Right cardiac atrium (tissue), 5 donors: ENCODE measurements around the gene DDX39B. TPM values are rescaled to one million over a fixed set of nuclear protein-coding genes. Genes with fewer than 3 reads are reported as not detected.
A peak's percentile ranks its signal among the peaks of the same experiment; 100 is the strongest.
"Not testable (repeated sequence)": the region's sequence is repeated elsewhere in the genome, so short reads cannot be mapped to it uniquely, and the experiment has no call there.

ENCODE experiments used
- ATAC-seq, 2 donors: fragments of 200-7000 bp; cut with Tn5 transposase; one replicate each; pipeline versions ENCODE4 v1.8.0 to v1.9.1; 2020; ENCODE audit warnings: moderate library complexity in 2 of 2, mild to moderate bottlenecking in 1 of 2
- DNase-seq, 3 donors: peaks; one replicate each; pipeline ENCODE4 v3.0.0-alpha.2; 2020
- H3K27ac ChIP-seq: one replicate; pipeline ENCODE4 v1.5.1; 2013; ENCODE audit warnings: mild to moderate bottlenecking, low read length, control low read depth, moderate library complexity
- H3K27me3 ChIP-seq: one replicate; pipeline ENCODE4 v1.6.1; 2013; ENCODE audit not compliant: control insufficient read depth, insufficient read depth
- H3K4me1 ChIP-seq: one replicate; pipeline ENCODE4 v1.6.1; 2013; ENCODE audit warnings: low read length; ENCODE audit not compliant: control insufficient read depth, insufficient read depth
- H3K4me3 ChIP-seq: one replicate; pipeline ENCODE4 v1.5.1; 2013; ENCODE audit warnings: low read length, control low read depth
- H3K9me3 ChIP-seq: one replicate; pipeline ENCODE4 v1.6.1; 2013; ENCODE audit warnings: low read length; ENCODE audit not compliant: control insufficient read depth
- WGBS: extraction: QIAGEN DNeasy Blood & Tissue Kit; methylation state at CpG from one replicate; pipeline ENCODE4 v1.1.7; 2013; 5-methylcytosine and 5-hydroxymethylcytosine counted together
- intact Hi-C, 4 donors: fragments of 100-400 bp; cut with DNase I; formaldehyde crosslinking; loops; one replicate each; pipeline versions ENCODE4 v1.11.0 to v1.14.0; 2022 to 2023
- polyA plus RNA-seq: library from polyadenylated mRNA; stranded (reverse); fragments of 200-250 nt; gene quantifications from one replicate; pipeline ENCODE4 v1.2.3, GENCODE V29; 2013
- total RNA-seq, 4 donors: library from RNA; stranded (reverse); fragmentation: NEBNext Ultra II Directional; extraction: Animal tissue kit (Norgen Biotek cat#: 25700); gene quantifications; one replicate each; pipeline ENCODE4 v1.2.1, GENCODE V29; 2021
- donor health status: healthy with polysubstance abuse.
- donor health status: DM: no; HTN: yes; CAD: no.
- donor health status: DM: no; HTN: no; CAD: no.
- donor health status: DM: no; HTN: yes; CAD: no; lungs with severe emphysema.
- donor health status: DM: yes; HTN: yes; CAD: no.

Gene DDX39B
- total and polyA plus RNA-seq, 5 donors = 145 to 235 (median 202) TPM

DNA sequence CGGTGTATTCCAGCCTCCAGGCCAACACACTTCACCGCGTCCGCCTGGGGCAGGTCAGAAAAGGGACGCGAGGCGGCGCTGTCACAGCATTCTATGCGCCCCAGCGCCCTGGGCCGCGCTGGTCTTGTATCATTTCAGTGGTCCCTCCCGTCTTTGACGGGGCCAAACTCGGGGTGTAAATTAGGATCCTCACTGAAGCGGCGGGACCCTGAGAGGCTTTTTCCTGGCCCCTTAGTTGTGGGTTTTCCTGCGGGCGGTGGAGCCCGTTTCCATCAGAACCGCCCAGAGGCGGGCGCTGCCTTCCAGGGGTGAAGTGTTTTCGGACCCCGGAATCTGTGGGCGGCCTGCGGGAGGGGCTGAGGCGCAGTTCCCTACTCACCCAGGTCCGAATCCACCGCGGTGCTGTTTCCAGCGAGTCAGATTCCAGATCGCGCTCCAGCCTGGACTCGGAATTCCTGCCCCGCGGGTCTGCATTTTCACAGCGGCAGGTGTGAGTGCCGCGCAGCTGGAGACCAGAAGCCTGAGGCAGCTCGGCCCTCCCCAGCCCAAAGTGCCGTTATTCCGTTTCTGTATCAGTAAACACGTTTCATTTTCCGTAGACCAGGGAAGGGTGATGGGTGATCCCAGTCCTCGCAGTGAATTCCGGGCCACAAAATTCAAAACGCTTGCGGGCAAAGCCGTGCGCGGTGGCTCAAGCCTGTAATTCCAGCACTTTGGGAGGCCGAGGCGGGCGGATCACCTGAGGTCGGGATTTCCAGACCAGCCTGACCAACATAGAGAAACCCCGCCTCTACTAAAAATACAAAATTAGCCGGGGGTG, 47.7 kb downstream of the DDX39B start:
- Histone ChIP-seq H3K27me3 (no peaks in the 10 kb centered on the region), H3K4me3 (peak overlapping the region; percentile 83), H3K4me1 (no peaks in the 10 kb centered on the region), H3K9me3 (no peaks in the 10 kb centered on the region), H3K27ac (peak overlapping the region; percentile 87)
- intact Hi-C loops = loop anchor here in 1 of 4 donors (5.0 kb wide), 1 partner anchor 38 kb away; no protein-coding TSS in a partner anchor
- peak; percentile 84 to 88 for ATAC-seq
- WGBS = under 1% methylated on average over 58 of the region's 58 CpGs
- DNase-seq = peak; percentile 82 to 94 (median 92)

GRCh38 chr6:31493550-31493874, 48.3 kb downstream of the DDX39B start:
- not testable (repeated sequence) for H3K27me3 ChIP-seq, DNase-seq, ATAC-seq, H3K4me1 ChIP-seq, H3K4me3 ChIP-seq, H3K27ac ChIP-seq, H3K9me3 ChIP-seq
- under 1% methylated on average over 2 of the region's 2 CpGs for WGBS
- intact Hi-C loops = loop anchor here in 1 of 4 donors (5.0 kb wide), 1 partner anchor 39 kb away; no protein-coding TSS in a partner anchor

GRCh38 chr6:31490115-31490873, 51.5 kb downstream of the DDX39B start:
- Histone ChIP-seq H3K4me3 (no peak overlapping the region), H3K27me3 (no peaks in the 10 kb centered on the region), H3K4me1 (no peaks in the 10 kb centered on the region), H3K27ac (no peak overlapping the region), H3K9me3 (no peaks in the 10 kb centered on the region)
- DNase-seq (no peak), ATAC-seq (no peak)
- intact Hi-C loops = loop anchor here in 1 of 4 donors (5.0 kb wide), 1 partner anchor 42 kb away; no protein-coding TSS in a partner anchor
- 52% methylated on average over 16 of the region's 16 CpGs for WGBS

- H3K4me3 ChIP-seq = no peak overlapping the region
- no peak overlapping the region for H3K27ac ChIP-seq
- no peaks in the 10 kb centered on the region for H3K9me3 ChIP-seq
- H3K27me3 ChIP-seq = no peaks in the 10 kb centered on the region
- 83% methylated on average over 4 of the region's 4 CpGs for WGBS
- DNase-seq (no peak), ATAC-seq (no peak)
- intact Hi-C loops = no loop called here
- H3K4me1 ChIP-seq = no peaks in the 10 kb centered on the region
Measured at GRCh38 chr6:31489086-31489485, 52.7 kb downstream of the DDX39B start.

- H3K27me3 ChIP-seq, intact Hi-C loops, DNase-seq, H3K27ac ChIP-seq, H3K4me3 ChIP-seq, H3K4me1 ChIP-seq, H3K9me3 ChIP-seq, ATAC-seq: not testable (repeated sequence)
- WGBS = 85% methylated on average over 6 of the region's 6 CpGs
Measured at GRCh38 chr6:31487674-31488073, 54.1 kb downstream of the DDX39B start.

GRCh38 chr6:31486065-31486837, 55.6 kb downstream of the DDX39B start:
- H3K9me3 ChIP-seq, H3K4me1 ChIP-seq, H3K4me3 ChIP-seq, DNase-seq, H3K27ac ChIP-seq, H3K27me3 ChIP-seq, intact Hi-C loops: not testable (repeated sequence)
- ATAC-seq = peak in 1 of 2 donors; percentile 46
- WGBS = no CpG with 5 or more reads among the region's 9 CpGs

DNA sequence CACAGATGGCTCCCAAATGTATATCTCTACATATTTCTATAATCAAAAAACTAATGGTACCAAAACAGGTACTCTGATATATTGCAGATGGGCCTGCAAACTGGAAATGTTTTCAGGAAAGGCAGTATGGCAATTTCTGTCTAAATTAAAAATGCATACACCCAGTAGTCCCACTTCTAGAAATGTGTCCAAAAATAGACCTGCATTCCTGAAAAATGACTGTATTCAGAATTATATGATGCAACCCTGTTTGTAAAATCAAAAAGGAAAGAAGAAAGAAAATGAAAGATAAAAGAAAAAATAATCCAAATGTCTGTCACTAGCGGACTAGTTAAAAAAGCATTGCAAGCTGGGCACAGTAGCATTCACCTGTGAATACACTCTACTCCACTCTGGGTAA, 56.7 kb downstream of the DDX39B start:
- H3K27me3 ChIP-seq = no peaks in the 10 kb centered on the region
- no peak for DNase-seq
- H3K9me3 ChIP-seq = no peaks in the 10 kb centered on the region
- no peak for ATAC-seq
- H3K4me3 ChIP-seq = no peak overlapping the region
- no peaks in the 10 kb centered on the region for H3K4me1 ChIP-seq
- WGBS = 92% methylated on average over 1 of the region's 1 CpG
- no peak overlapping the region for H3K27ac ChIP-seq
- intact Hi-C loops = no loop called here

GRCh38 chr6:31483392-31483791, 58.4 kb downstream of the DDX39B start:
- H3K9me3 ChIP-seq = no peaks in the 10 kb centered on the region
- H3K27ac ChIP-seq = no peak overlapping the region
- no peaks in the 10 kb centered on the region for H3K4me1 ChIP-seq
- ATAC-seq (no peak), DNase-seq (no peak)
- H3K27me3 ChIP-seq = no peaks in the 10 kb centered on the region
- 73% methylated on average over 2 of the region's 2 CpGs for WGBS
- intact Hi-C loops = no loop called here
- no peak overlapping the region for H3K4me3 ChIP-seq

DNA sequence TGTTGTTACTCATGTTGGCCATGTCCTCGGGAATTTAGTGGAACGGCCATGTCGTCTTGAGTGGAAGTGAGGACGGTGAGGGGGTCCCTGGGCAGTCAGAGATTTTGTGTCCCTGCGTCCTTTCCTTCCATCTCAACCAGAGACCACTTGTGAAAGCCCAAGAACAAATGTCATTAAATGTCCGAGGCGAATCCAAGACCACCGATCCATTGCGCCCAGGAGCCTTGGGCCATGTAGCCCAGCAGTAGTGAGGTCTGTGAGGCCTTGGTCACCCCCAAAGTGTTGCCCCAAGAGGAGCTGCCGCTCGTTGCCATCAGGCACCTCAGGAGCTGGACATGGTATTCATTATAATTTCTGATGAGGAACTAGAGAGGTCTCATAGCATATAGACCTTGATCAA, 61.2 kb downstream of the DDX39B start:
- no peak overlapping the region for H3K4me3 ChIP-seq

More for the DNA sequence above, 61.2 kb downstream of the DDX39B start:
- 90% methylated on average over 11 of the region's 11 CpGs for WGBS
- no peaks in the 10 kb centered on the region for H3K9me3 ChIP-seq
- intact Hi-C loops = no loop called here
- ATAC-seq = no peak
- H3K27ac ChIP-seq = no peak overlapping the region
- H3K27me3 ChIP-seq = no peaks in the 10 kb centered on the region
- no peak for DNase-seq
- H3K4me1 ChIP-seq = no peaks in the 10 kb centered on the region
